ENCODE data around the gene SPTLC3. TPM values are rescaled to one million over a fixed set of nuclear protein-coding genes. Genes with fewer than 3 reads are reported as not detected.

The SPTLC3 gene
- total and polyA plus RNA-seq, 7 donors: 0.92 to 8.4 (median 4.6) TPM

GRCh38 chr20:13022401-13023155 is 13.8 kb downstream of the SPTLC3 start:
- no peaks in the 10 kb centered on the region for H3K36me3 ChIP-seq
- H3K27ac ChIP-seq: no peak overlapping the region
- H3K9me3 ChIP-seq: peaks cover 0 to 5% (median 2%) of the 10 kb centered on the region in 4 donors
- no peak overlapping the region for H3K4me3 ChIP-seq
- DNase-seq: no peak
- intact Hi-C loops (cut with DNase I): no loop called here
- H3K4me1 ChIP-seq: no peaks in the 10 kb centered on the region
- whole genome bisulfite sequencing, 2 donors: 75 to 84% methylated on average over 4 of the region's 4 CpGs
- H3K27me3 ChIP-seq: no peaks in the 10 kb centered on the region
- TF ChIP-seq POLR2AphosphoS5 (IDR thresholded peaks at IDR 0.05): no peak
- TF ChIP-seq EP300 (IDR thresholded peaks at IDR 0.05): no peak
- no peak for TF ChIP-seq CTCF (IDR thresholded peaks at IDR 0.05)
- TF ChIP-seq POLR2A (IDR thresholded peaks at IDR 0.05): no peak

- Histone ChIP-seq H3K27ac (no peak overlapping the region), H3K9me3 (peaks cover 0 to 5% (median 2%) of the 10 kb centered on the region in 4 donors), H3K4me3 (no peak overlapping the region), H3K27me3 (no peaks in the 10 kb centered on the region), H3K36me3 (no peaks in the 10 kb centered on the region), H3K4me1 (peaks cover 0 to 10% (median 3%) of the 10 kb centered on the region in 4 donors)
- DNase-seq: no peak
- 85 to 89% methylated on average over 2 of the region's 2 CpGs for WGBS, 2 donors
- TF ChIP-seq EP300 (IDR thresholded peaks at IDR 0.05) (no peak), CTCF (IDR thresholded peaks at IDR 0.05) (no peak), POLR2AphosphoS5 (IDR thresholded peaks at IDR 0.05) (no peak), POLR2A (IDR thresholded peaks at IDR 0.05) (no peak)
- intact Hi-C loops (cut with DNase I): no loop called here
Observed at GRCh38 chr20:13024596-13024995, 15.8 kb downstream of the SPTLC3 start.

GRCh38 chr20:13025181-13025580 is 16.4 kb downstream of the SPTLC3 start:
- intact Hi-C loops (cut with DNase I): no loop called here
- DNase-seq: no peak
- peaks cover 0 to 5% (median 2%) of the 10 kb centered on the region in 4 donors for H3K9me3 ChIP-seq
- H3K27ac ChIP-seq: no peak overlapping the region
- no peaks in the 10 kb centered on the region for H3K27me3 ChIP-seq
- no peaks in the 10 kb centered on the region for H3K36me3 ChIP-seq
- H3K4me3 ChIP-seq: no peak overlapping the region
- peaks cover 0 to 15% (median 6%) of the 10 kb centered on the region in 4 donors for H3K4me1 ChIP-seq
- TF ChIP-seq POLR2AphosphoS5 (IDR thresholded peaks at IDR 0.05) (no peak), POLR2A (IDR thresholded peaks at IDR 0.05) (no peak), EP300 (IDR thresholded peaks at IDR 0.05) (no peak), CTCF (IDR thresholded peaks at IDR 0.05) (no peak)
- WGBS, 2 donors: 93 to 95% methylated on average over 1 of the region's 1 CpG

- TF ChIP-seq POLR2A (IDR thresholded peaks at IDR 0.05) (no peak), POLR2AphosphoS5 (IDR thresholded peaks at IDR 0.05) (no peak), EP300 (IDR thresholded peaks at IDR 0.05) (no peak), CTCF (IDR thresholded peaks at IDR 0.05) (no peak)
- intact Hi-C loops (cut with DNase I): no loop called here
- WGBS, 2 donors: 78 to 90% methylated on average over 4 of the region's 4 CpGs
- no peak for DNase-seq
- H3K27ac ChIP-seq: no peak overlapping the region
- peaks cover 0 to 15% (median 6%) of the 10 kb centered on the region in 4 donors for H3K4me1 ChIP-seq
- H3K9me3 ChIP-seq: no peaks in the 10 kb centered on the region
- no peaks in the 10 kb centered on the region for H3K36me3 ChIP-seq
- H3K27me3 ChIP-seq: no peaks in the 10 kb centered on the region
- no peak overlapping the region for H3K4me3 ChIP-seq
Observed at GRCh38 chr20:13028001-13028400, 19.2 kb downstream of the SPTLC3 start.

Data from sigmoid colon (tissue), 7 donors.